WTC11 (cell line): Measurements from ENCODE around the gene IP6K2.

Experiments
- NFYB ChIP-seq: sonication (generic); formaldehyde crosslinking; conservative IDR thresholded peaks from 2 replicates; pipeline ENCODE4 v1.8.0; 2022; ENCODE audit warnings: low read depth, missing genetic modification reagents
- ZNF219 ChIP-seq: sonication (generic); formaldehyde crosslinking; IDR thresholded peaks from 2 replicates; pipeline ENCODE4 v1.8.0; 2023; ENCODE audit warnings: missing genetic modification reagents, mild to moderate bottlenecking, borderline replicate concordance
- ZNF232 ChIP-seq: sonication (generic); formaldehyde crosslinking; IDR thresholded peaks from 2 replicates; pipeline ENCODE4 v1.8.0; 2022; ENCODE audit warnings: mild to moderate bottlenecking, missing genetic modification reagents
- TF ChIP-seq, protein P1 (sequence below): fragments of 200-600 bp; IDR thresholded peaks from 2 replicates; pipeline ENCODE4 v1.8.0; 2022; ENCODE audit warnings: antibody characterized with exemption
- TF ChIP-seq, protein P2 (sequence below): sonication (generic); formaldehyde crosslinking; IDR thresholded peaks from 2 replicates; pipeline ENCODE4 v1.8.0; 2022; ENCODE audit warnings: mild to moderate bottlenecking, missing genetic modification reagents
- TF ChIP-seq, protein P3 (sequence below): sonication (generic); formaldehyde crosslinking; IDR thresholded peaks from 2 replicates; pipeline ENCODE4 v1.8.1; 2023; ENCODE audit warnings: mild to moderate bottlenecking, missing genetic modification reagents, moderate library complexity

DNA sequence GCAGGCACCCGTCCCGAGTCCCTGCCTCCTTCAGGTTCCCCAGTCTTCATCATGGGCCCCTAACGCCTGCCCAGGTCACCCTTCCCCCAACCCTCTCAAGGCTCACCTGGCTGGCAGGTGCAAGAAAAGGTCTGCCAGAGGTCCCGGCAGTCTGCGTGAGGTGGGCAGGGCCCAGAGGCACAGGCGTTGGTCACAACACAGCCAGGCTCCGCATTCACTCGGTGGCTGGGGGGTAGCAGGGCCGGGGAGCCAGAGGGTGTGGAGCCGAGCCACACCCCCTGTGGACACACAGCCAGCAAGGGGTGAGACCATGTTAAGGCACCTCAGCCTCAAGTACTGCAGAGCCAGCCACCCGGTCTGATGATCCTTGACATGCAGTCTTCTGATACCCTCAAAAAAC lies 65.2 kb downstream of the IP6K2 start:
- TF ChIP-seq, protein P1, sequence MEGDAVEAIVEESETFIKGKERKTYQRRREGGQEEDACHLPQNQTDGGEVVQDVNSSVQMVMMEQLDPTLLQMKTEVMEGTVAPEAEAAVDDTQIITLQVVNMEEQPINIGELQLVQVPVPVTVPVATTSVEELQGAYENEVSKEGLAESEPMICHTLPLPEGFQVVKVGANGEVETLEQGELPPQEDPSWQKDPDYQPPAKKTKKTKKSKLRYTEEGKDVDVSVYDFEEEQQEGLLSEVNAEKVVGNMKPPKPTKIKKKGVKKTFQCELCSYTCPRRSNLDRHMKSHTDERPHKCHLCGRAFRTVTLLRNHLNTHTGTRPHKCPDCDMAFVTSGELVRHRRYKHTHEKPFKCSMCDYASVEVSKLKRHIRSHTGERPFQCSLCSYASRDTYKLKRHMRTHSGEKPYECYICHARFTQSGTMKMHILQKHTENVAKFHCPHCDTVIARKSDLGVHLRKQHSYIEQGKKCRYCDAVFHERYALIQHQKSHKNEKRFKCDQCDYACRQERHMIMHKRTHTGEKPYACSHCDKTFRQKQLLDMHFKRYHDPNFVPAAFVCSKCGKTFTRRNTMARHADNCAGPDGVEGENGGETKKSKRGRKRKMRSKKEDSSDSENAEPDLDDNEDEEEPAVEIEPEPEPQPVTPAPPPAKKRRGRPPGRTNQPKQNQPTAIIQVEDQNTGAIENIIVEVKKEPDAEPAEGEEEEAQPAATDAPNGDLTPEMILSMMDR, result no peak
- no peak for TF ChIP-seq NFYB (CRISPR knock-in tag)
- no peak for TF ChIP-seq ZNF219 (CRISPR knock-in tag)
- TF ChIP-seq ZNF232 (CRISPR knock-in tag), result no peak
- TF ChIP-seq, protein P2, sequence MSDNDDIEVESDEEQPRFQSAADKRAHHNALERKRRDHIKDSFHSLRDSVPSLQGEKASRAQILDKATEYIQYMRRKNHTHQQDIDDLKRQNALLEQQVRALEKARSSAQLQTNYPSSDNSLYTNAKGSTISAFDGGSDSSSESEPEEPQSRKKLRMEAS (CRISPR knock-in tag), result no peak
- TF ChIP-seq, protein P3, sequence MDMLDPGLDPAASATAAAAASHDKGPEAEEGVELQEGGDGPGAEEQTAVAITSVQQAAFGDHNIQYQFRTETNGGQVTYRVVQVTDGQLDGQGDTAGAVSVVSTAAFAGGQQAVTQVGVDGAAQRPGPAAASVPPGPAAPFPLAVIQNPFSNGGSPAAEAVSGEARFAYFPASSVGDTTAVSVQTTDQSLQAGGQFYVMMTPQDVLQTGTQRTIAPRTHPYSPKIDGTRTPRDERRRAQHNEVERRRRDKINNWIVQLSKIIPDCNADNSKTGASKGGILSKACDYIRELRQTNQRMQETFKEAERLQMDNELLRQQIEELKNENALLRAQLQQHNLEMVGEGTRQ, result no peak
